Naive thymus-derived CD4-positive, alpha-beta T cell (primary cell): Measurements from ENCODE around the gene GTF3C4. TPM values are rescaled to one million over a fixed set of nuclear protein-coding genes. Genes with fewer than 3 reads are reported as not detected.

Source experiments
- ATAC-seq: fragments of 150-1000 bp; cut with Tn5 transposase; 2 replicates; pipeline ENCODE4 v1.10.0; 2021; ENCODE audit warnings: mild to moderate bottlenecking, moderate library complexity
- CTCF ChIA-PET: fragments of 350-600 bp; sonication (Branson Sonifier 250); formaldehyde crosslinking; loops from one replicate; lab custom pipeline; 2021; ENCODE audit warnings: antibody characterized with exemption; lab: Charles Lee
- POLR2A ChIA-PET: fragments of 350-600 bp; sonication (Branson Sonifier 250); formaldehyde crosslinking; loops from one replicate; lab custom pipeline; 2021; ENCODE audit warnings: antibody characterized with exemption, inconsistent platforms; lab: Charles Lee
- DNase-seq, 9 donors: peaks; one replicate each; pipeline versions ENCODE4 v3.0.0 to v3.0.0-alpha.2; 2020 to 2022; ENCODE audit warnings: mixed read lengths in 1 of 9
- H3K27ac ChIP-seq: one replicate; pipeline ENCODE4 v1.7.0; 2013; ENCODE audit warnings: mild to moderate bottlenecking, low read depth, low read length, moderate library complexity
- H3K27me3 ChIP-seq, 2 donors: one replicate each; pipeline ENCODE4 v1.7.0; 2013; ENCODE audit warnings: low read length in 2 of 2, mild to moderate bottlenecking in 2 of 2, moderate library complexity in 2 of 2; ENCODE audit not compliant: control insufficient read depth in 2 of 2, insufficient read depth in 2 of 2
- H3K36me3 ChIP-seq, 3 experiments: 1 replicate in 2 of 3; 2 replicates in 1 of 3; pipeline ENCODE4 v1.7.0; 2013; ENCODE audit warnings: low read length in 3 of 3, mild to moderate bottlenecking in 3 of 3, moderate library complexity in 1 of 3; ENCODE audit not compliant: insufficient read depth in 3 of 3, control insufficient read depth in 2 of 3
- H3K4me1 ChIP-seq, 2 donors: one replicate each; pipeline ENCODE4 v1.7.0; 2013; ENCODE audit warnings: low read length in 2 of 2, mild to moderate bottlenecking in 2 of 2, moderate library complexity in 1 of 2; ENCODE audit not compliant: control insufficient read depth in 2 of 2, insufficient read depth in 2 of 2
- H3K4me3 ChIP-seq: 2 replicates; pipeline ENCODE4 v1.7.0; 2013; ENCODE audit warnings: mild to moderate bottlenecking, low read length
- H3K9me3 ChIP-seq, 3 experiments: 1 replicate in 2 of 3; 2 replicates in 1 of 3; pipeline ENCODE4 v1.7.0; 2013; ENCODE audit warnings: low read length in 3 of 3; ENCODE audit not compliant: control insufficient read depth in 2 of 3
- H3K27ac Mint-ChIP-seq, 9 donors: one replicate each; pipeline ENCODE4 v1.8.0; 2020 to 2022; ENCODE audit warnings: mixed read lengths in 9 of 9, mild to moderate bottlenecking in 8 of 9, moderate library complexity in 5 of 9, inconsistent platforms in 2 of 9
- H3K27me3 Mint-ChIP-seq, 5 donors: one replicate each; pipeline ENCODE4 v1.8.0; 2021 to 2022; ENCODE audit warnings: mixed read lengths in 5 of 5, mild to moderate bottlenecking in 1 of 5
- H3K36me3 Mint-ChIP-seq, 5 donors: one replicate each; pipeline ENCODE4 v1.8.0; 2020 to 2022; ENCODE audit warnings: mixed read lengths in 5 of 5, mild to moderate bottlenecking in 3 of 5, inconsistent platforms in 1 of 5
- H3K4me1 Mint-ChIP-seq, 7 donors: one replicate each; pipeline ENCODE4 v1.8.0; 2020 to 2022; ENCODE audit warnings: mixed read lengths in 7 of 7, mild to moderate bottlenecking in 3 of 7, inconsistent platforms in 1 of 7
- H3K4me3 Mint-ChIP-seq, 10 donors: one replicate each; pipeline ENCODE4 v1.8.0; 2020 to 2022; ENCODE audit warnings: mild to moderate bottlenecking in 10 of 10, mixed read lengths in 10 of 10, moderate library complexity in 6 of 10, inconsistent platforms in 2 of 10
- H3K9me3 Mint-ChIP-seq, 11 donors: one replicate each; pipeline ENCODE4 v1.8.0; 2020 to 2022; ENCODE audit warnings: mixed read lengths in 11 of 11, mild to moderate bottlenecking in 4 of 11, inconsistent platforms in 1 of 11, moderate library complexity in 1 of 11
- intact Hi-C, 2 donors: fragments of 100-400 bp; cut with micrococcal nuclease; formaldehyde crosslinking; loops; one replicate each; pipeline ENCODE4 v1.15.1; 2023
- polyA plus RNA-seq, 2 donors: library from polyadenylated mRNA; unstranded; fragments of 300-500 nt; fragmentation: Illumina TruSeq; gene quantifications; one replicate each; pipeline ENCODE4 v1.2.3, GENCODE V29; 2021
- total RNA-seq, 6 experiments: library from RNA in 5 of 6; stranded (reverse) in 5 of 6; gene quantifications; 1 replicate in 5 of 6; 2 replicates in 1 of 6; pipeline ENCODE4 v1.2.3 and lab custom pipeline; 2021 to 2026

Gene GTF3C4
- total and polyA plus RNA-seq, 7 experiments from 2014 or later = 3.6 to 16.7 (median 12.8) TPM

- Mint-ChIP-seq H3K36me3 (peaks cover 4 to 46% (median 22%) of the 10 kb centered on the region in 5 donors), H3K9me3 (no peaks in the 10 kb centered on the region), H3K27me3 (no peaks in the 10 kb centered on the region), H3K27ac (peak overlapping the region in 1 of 9 donors; percentile 10), H3K4me1 (peaks cover 4 to 10% (median 5%) of the 10 kb centered on the region in 7 donors), H3K4me3 (no peak overlapping the region)
- Histone ChIP-seq H3K4me1 (no peaks in the 10 kb centered on the region), H3K27ac (no peak overlapping the region), H3K4me3 (no peak overlapping the region), H3K9me3 (no peaks in the 10 kb centered on the region), H3K36me3 (peaks cover 3 to 72% (median 9%) of the 10 kb centered on the region in 3 experiments), H3K27me3 (no peaks in the 10 kb centered on the region)
- intact Hi-C loops = no loop called here
- no peak for ATAC-seq
- ChIA-PET POLR2A (no interaction called here), CTCF (no interaction called here)
- DNase-seq = no peak
Observed at GRCh38 chr9:132656299-132656698, 14.0 kb upstream of the GTF3C4 start.

- Mint-ChIP-seq H3K9me3 (no peaks in the 10 kb centered on the region), H3K27ac (no peak overlapping the region), H3K27me3 (no peaks in the 10 kb centered on the region), H3K36me3 (peaks cover 6 to 19% (median 8%) of the 10 kb centered on the region in 5 donors), H3K4me3 (no peak overlapping the region), H3K4me1 (peaks cover 0 to 11% (median 3%) of the 10 kb centered on the region in 7 donors)
- intact Hi-C loops = no loop called here
- Histone ChIP-seq H3K9me3 (no peaks in the 10 kb centered on the region), H3K4me3 (no peak overlapping the region), H3K27ac (no peak overlapping the region), H3K4me1 (no peaks in the 10 kb centered on the region), H3K27me3 (no peaks in the 10 kb centered on the region), H3K36me3 (peaks cover 7 to 51% (median 9%) of the 10 kb centered on the region in 3 experiments)
- no peak for ATAC-seq
- ChIA-PET POLR2A (no interaction called here), CTCF (interaction anchor here (0.6 kb wide), 1 partner anchor 887 kb away, joined by 5 read pairs; no protein-coding TSS in a partner anchor)
- no peak for DNase-seq
Observed at GRCh38 chr9:132662152-132662945, 7.9 kb upstream of the GTF3C4 start.

- Histone ChIP-seq H3K27ac (no peak overlapping the region), H3K4me1 (no peaks in the 10 kb centered on the region), H3K4me3 (no peak overlapping the region), H3K27me3 (no peaks in the 10 kb centered on the region), H3K36me3 (peaks cover 7 to 44% (median 9%) of the 10 kb centered on the region in 3 experiments), H3K9me3 (no peaks in the 10 kb centered on the region)
- Mint-ChIP-seq H3K36me3 (peaks cover 5 to 15% (median 8%) of the 10 kb centered on the region in 5 donors), H3K27me3 (no peaks in the 10 kb centered on the region), H3K4me3 (no peak overlapping the region), H3K27ac (no peak overlapping the region), H3K4me1 (peaks cover 2 to 18% (median 11%) of the 10 kb centered on the region in 7 donors), H3K9me3 (no peaks in the 10 kb centered on the region)
- intact Hi-C loops = no loop called here
- ChIA-PET CTCF (no interaction called here), POLR2A (no interaction called here)
- no peak for DNase-seq
- ATAC-seq = no peak
Observed at GRCh38 chr9:132663117-132663516, 7.1 kb upstream of the GTF3C4 start.

- POLR2A ChIA-PET = no interaction called here
- Histone ChIP-seq H3K4me3 (no peak overlapping the region), H3K9me3 (no peaks in the 10 kb centered on the region), H3K36me3 (peaks cover 5 to 36% (median 7%) of the 10 kb centered on the region in 3 experiments), H3K27me3 (no peaks in the 10 kb centered on the region), H3K4me1 (no peaks in the 10 kb centered on the region), H3K27ac (no peak overlapping the region)
- intact Hi-C loops = no loop called here
- Mint-ChIP-seq H3K27ac (no peak overlapping the region), H3K27me3 (no peaks in the 10 kb centered on the region), H3K9me3 (no peaks in the 10 kb centered on the region), H3K4me1 (peaks cover 4 to 24% (median 14%) of the 10 kb centered on the region in 7 donors), H3K4me3 (no peak overlapping the region), H3K36me3 (peaks cover 2 to 15% (median 8%) of the 10 kb centered on the region in 5 donors)
- no peak for ATAC-seq
- CTCF ChIA-PET = no interaction called here
- DNase-seq = no peak
Observed at GRCh38 chr9:132663851-132664250, 6.4 kb upstream of the GTF3C4 start.

GRCh38 chr9:132669319-132669697, 956 bp upstream of the GTF3C4 start:
- H3K4me1 Mint-ChIP-seq = peaks cover 17 to 64% (median 49%) of the 10 kb centered on the region in 7 donors
- H3K4me3 Mint-ChIP-seq = peak overlapping the region; percentile 83 to 92 (median 90)
- H3K27ac Mint-ChIP-seq = peak overlapping the region; percentile 67 to 96 (median 90)
- intact Hi-C loops = loop anchor here in 1 of 2 donors (1.0 kb wide), 1 partner anchor 263 kb away; the partner anchor contains the start of gene TTF1
- ChIA-PET POLR2A (interaction anchor here (0.5 to 2.4 kb wide), 13 partner anchors 9 to 1495 kb away, joined by 3 to 11 read pairs (median 3); partner anchors contain the start of genes AK8, RNU6ATAC, SPACA9 and TSC1), CTCF (interaction anchor here (0.9 kb wide), 1 partner anchor 25 kb away, joined by 3 read pairs; no protein-coding TSS in a partner anchor)
- Histone ChIP-seq H3K36me3 (peaks cover 0 to 10% (median 0%) of the 10 kb centered on the region in 3 experiments), H3K27ac (peak overlapping the region; percentile 94), H3K4me1 (peaks cover 16 to 19% of the 10 kb centered on the region in 2 donors), H3K4me3 (peak overlapping the region; percentile 100), H3K27me3 (no peaks in the 10 kb centered on the region), H3K9me3 (no peaks in the 10 kb centered on the region)
- H3K9me3 Mint-ChIP-seq = no peaks in the 10 kb centered on the region
- no peaks in the 10 kb centered on the region for H3K27me3 Mint-ChIP-seq
- peaks cover 0 to 8% (median 0%) of the 10 kb centered on the region in 5 donors for H3K36me3 Mint-ChIP-seq
- peak in 1 of 9 donors; percentile 7 for DNase-seq
- no peak for ATAC-seq

- no peaks in the 10 kb centered on the region for H3K9me3 Mint-ChIP-seq
- peak within 1 kb of the TSS; percentile 83 to 92 (median 90) for H3K4me3 Mint-ChIP-seq
- H3K27ac Mint-ChIP-seq = peak within 1 kb of the TSS; percentile 87 to 96 (median 91)
- Histone ChIP-seq H3K27me3 (no peaks in the 10 kb centered on the region), H3K4me1 (peaks cover 16 to 19% of the 10 kb centered on the region in 2 donors), H3K9me3 (no peaks in the 10 kb centered on the region), H3K36me3 (peaks cover 0 to 10% (median 0%) of the 10 kb centered on the region in 3 experiments), H3K27ac (peak within 1 kb of the TSS; percentile 94), H3K4me3 (peak within 1 kb of the TSS; percentile 100)
- ATAC-seq (peak; percentile 90), DNase-seq (peak; percentile 84 to 97 (median 88))
- ChIA-PET CTCF (interaction anchor here (0.9 kb wide), 1 partner anchor 25 kb away, joined by 3 read pairs; no protein-coding TSS in a partner anchor), POLR2A (interaction anchor here (0.5 to 2.4 kb wide), 14 partner anchors 9 to 1787 kb away, joined by 3 to 11 read pairs (median 3); partner anchors contain the start of genes AK8, RNU6ATAC, SPACA9 and TSC1)
- H3K4me1 Mint-ChIP-seq = peaks cover 20 to 67% (median 55%) of the 10 kb centered on the region in 7 donors
- H3K36me3 Mint-ChIP-seq = peaks cover 0 to 8% (median 0%) of the 10 kb centered on the region in 5 donors
- intact Hi-C loops = loop anchor here (1.0 to 5.0 kb wide), 8 partner anchors 99 to 508 kb away; partner anchors contain the start of genes AK8 (in 1 of the 2), NTNG2 (in 1 of the 2), SPACA9 (in 1 of the 2) and TTF1 (in 1 of the 2)
- H3K27me3 Mint-ChIP-seq = no peaks in the 10 kb centered on the region
Observed at GRCh38 chr9:132669698-132670456, 387 bp upstream of the GTF3C4 start, which contains the start of gene DDX31. TSS of gene DDX31 (minus strand) at chr9:132669983. CDS start at chr9:132669934, 49 bp downstream.
